RCC 7860 (cell line): Measurements from ENCODE around the gene PXDN.

Experiments
- DNase-seq: peaks from one replicate; pipeline ENCODE4 v3.0.0-alpha.2; 2015; ENCODE audit warnings: low spot score
- FAIRE-seq: peaks from 2 replicates; lab custom pipeline; 2012; peaks lifted over from hg19 to GRCh38; lab: Jason Lieb, UNC

The PXDN gene

GRCh38 chr2:1655461-1655860 is 88.9 kb downstream of the PXDN start:
- FAIRE-seq (no peak), DNase-seq (no peak)

- FAIRE-seq: no peak
- no peak for DNase-seq
Measured at GRCh38 chr2:1654696-1655374, 89.5 kb downstream of the PXDN start.

GRCh38 chr2:1653956-1654695 is 90.2 kb downstream of the PXDN start:
- DNase-seq (peak; percentile 59), FAIRE-seq (no peak)

GRCh38 chr2:1652034-1652790 is 92.1 kb downstream of the PXDN start:
- DNase-seq (no peak), FAIRE-seq (no peak)

DNA sequence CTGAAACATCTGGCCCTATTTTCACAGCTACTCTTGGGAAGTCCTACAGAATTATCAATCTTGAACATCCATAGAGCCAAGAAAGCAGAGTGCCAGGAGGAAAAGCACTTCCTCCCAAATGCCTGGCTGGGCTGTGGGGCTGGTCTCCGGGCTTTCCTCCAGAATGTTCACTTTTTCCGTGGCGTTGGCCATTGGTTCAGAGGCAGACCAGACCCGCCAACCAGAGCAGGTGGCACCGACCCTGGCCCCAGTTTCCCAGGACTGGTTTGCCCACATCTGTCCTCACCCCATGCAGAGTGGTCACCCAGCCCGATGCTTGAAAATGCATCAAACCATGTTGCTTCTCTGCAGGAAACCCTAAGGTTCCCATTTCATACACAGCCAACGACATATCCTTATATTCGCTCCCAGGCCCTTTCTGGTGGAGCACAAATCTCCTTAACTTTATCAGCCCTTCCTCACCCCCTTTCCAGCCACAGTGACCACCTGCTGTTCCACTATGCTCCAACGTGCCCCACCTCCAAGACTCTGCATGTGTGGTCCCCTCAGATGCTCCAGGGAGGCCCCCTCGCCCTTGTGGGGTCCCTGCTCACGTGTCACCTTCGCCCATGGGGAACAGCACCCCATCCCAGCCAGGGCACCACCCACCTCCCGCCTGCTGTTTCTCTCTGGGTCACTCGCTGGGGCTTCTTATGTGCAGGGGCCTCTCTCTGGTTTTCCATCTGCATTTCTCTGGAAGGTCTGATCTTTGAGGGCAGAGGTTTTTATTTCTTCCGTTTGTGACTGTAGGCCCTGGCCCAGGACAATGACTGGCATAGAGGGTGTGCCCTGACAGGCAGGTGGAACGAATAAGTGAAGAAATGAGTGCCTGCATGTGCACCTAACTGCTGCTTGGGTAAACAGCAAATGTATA is 92.9 kb downstream of the PXDN start:
- DNase-seq (no peak), FAIRE-seq (no peak)

- FAIRE-seq (no peak), DNase-seq (no peak)
Measured at GRCh38 chr2:1650085-1650872, 94.0 kb downstream of the PXDN start.

DNA sequence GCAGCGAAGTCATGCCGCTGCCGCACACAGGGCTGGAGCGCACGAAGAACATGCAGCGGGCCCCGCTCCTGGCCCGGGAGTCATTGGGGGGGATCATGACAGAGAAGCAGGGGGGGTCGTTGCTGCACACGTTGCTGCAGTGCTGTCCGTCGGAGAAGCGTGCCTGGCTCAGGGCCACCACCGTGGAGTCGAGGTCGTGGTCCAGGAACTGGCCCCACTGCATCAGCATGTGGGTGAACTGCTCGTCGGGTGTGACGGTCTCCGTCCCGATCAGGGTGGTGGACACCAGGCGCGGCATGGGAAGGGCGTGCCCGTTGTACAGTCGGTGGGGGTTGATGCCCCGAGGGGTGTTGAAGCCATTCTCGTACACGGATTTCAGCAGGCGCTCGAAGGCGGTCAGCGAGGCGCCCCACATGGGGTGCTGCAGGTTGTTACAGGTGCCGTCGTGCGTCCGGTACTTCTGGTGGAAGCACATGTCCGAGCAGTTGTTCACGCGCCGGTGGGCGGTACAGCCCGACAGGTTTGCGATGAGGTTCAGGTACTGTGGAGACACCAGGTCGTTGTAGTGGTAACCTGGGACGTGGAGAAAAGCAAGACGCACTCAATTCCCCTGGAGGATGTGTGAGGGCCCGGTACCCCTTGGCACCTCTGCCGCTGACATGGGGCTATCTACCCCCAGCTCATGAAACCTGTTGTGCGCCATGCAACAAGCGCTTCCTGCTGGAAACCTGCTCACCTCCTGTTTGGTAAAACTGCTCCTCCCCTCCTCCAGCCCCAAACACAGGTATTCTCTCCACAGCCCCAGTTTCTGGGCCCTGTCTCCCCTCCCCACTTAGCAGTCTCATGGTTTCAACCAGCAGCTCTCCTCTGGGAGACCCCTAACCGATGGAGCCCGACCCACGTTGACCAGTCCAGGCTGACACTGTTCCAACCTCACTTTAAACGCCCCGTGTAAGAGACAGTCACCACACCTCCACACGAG is 94.9 kb downstream of the PXDN start:
- DNase-seq (no peak), FAIRE-seq (no peak)

DNA sequence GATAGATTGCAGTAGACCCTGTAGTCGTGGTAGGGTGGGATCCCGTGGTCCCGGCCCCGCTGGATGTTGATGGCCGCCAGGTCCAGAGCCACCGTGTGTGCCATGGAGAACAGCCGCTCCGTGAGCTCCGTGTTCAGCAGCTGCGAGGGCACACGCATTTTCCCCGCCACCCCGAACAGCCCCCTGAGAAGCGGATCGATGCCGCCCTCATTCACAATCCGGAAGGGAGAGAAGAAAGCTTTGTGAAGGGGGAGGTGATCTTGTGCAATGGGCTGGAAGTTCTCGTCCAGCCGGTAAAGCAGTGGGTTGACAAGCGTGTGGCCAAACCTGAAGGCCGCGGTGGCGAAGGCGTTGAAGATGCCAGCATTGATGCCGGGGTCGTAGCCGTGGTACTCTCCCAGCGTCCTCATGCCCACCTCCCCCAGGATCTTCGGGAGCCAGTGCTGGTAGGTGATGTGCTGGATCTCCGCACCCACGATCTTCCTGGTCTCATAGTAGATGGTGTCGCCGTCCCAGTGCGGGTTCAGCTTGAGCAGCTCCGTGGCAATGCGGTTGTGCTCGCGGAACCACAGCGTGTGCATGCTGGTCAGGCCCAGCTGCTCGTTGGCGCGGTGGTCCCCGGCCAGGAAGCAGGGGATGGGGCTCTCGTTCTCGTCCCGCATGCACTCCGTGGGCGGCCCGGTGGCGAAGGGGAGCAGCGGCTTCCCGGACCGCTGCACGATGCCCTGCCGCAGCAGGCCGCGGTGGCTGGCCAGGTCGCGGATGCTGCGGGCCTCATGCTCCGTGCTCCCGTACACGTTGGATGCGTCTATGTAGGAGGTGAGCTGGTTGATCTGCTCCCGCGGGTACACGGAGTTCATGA is 95.8 kb downstream of the PXDN start:
- DNase-seq: no peak
- no peak for FAIRE-seq

DNA sequence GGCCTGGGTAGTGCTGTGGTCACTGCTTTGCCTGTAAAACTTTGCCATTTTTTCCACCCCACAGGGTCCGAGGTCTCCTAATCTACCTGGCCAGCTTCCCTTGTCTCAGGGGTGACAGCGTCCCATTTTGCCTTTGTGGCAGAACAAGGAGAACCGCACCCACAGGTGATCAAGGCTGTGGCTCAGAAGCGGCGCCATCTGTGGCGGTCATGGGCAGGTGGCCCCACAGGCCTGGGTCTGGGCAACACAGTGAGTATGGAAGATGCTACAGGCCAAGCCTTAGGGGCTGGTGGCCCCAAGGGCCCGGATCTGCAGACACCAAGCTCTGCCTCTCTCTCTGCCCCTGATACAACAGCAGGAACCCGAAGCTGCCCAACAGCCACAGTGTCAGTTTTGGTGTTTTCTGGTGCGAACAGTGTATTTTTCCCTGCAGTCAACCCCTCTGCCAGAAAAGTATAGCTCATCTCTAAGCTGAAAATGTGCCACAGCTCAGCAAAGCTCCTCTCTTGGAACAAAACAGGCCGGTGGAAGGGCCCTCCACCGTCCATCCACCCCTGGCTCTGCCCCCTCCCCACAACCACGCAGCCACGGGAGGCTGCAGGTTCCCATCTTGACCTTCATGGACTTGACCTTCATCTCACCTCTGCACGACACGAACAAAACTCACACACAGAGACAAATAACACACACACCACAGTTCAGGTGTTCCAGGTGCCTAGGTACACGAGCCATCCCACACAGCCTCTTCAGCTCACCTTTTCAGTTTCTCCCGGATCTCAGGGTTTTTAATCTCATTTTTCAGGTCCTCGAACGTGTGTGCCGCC is 96.7 kb downstream of the PXDN start:
- DNase-seq (no peak), FAIRE-seq (no peak)

GRCh38 chr2:1645761-1646476 is 98.4 kb downstream of the PXDN start:
- no peak for FAIRE-seq
- no peak for DNase-seq

DNA sequence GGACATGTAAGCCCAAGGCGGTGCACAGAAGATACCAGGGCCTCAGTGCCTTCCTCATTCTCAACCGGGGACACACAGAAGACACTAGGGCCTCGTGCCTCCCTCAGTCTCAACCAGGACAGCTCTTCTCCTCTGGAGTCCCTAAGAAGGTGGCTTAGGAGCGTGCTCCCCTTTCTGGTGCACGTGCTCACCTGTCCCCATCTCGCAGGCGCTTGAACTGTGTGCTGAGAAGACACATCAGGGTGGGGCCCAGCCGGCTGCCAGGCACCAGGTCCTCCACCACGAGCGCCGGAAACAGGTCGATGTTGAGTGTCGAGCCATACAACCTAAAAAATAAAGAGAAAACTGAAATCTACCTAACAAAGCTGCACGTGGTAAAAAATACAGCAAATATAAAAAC is 99.9 kb downstream of the PXDN start:
- DNase-seq (no peak), FAIRE-seq (no peak)

- no peak for FAIRE-seq
- no peak for DNase-seq
Measured at GRCh38 chr2:1642993-1643619, 101.2 kb downstream of the PXDN start.

- no peak for FAIRE-seq
- DNase-seq: no peak
Measured at GRCh38 chr2:1642066-1642861, 102.1 kb downstream of the PXDN start.

DNA sequence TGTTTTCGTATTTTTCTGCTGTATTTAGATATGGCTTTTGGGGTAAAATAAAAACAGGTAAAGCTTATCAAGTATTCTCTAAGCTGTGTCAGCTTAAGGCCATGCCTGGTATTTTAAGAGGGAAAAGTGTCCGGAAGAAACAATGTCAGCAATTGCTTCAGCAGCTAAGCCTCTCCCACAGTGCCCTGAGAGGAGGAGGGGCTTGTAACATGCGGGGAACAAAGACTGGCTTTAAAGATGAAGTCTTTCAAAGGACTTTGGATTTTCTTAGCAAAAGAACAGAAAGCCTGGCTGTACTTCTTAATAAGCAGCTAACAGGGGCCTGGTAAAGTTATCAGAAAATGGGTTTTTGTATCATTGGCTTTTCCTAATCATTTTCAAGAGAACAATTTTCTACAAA is 102.8 kb downstream of the PXDN start:
- FAIRE-seq: no peak
- DNase-seq: no peak
